ENCODE measurements around the gene CAPNS2. TPM values are rescaled to one million over a fixed set of nuclear protein-coding genes. Genes with fewer than 3 reads are reported as not detected.

CAPNS2 gene
- total and polyA plus RNA-seq, 2 of the 8 experiments (the other 6 are each of a cell fraction or from before 2014, with no cell fraction given), result not detected

DNA sequence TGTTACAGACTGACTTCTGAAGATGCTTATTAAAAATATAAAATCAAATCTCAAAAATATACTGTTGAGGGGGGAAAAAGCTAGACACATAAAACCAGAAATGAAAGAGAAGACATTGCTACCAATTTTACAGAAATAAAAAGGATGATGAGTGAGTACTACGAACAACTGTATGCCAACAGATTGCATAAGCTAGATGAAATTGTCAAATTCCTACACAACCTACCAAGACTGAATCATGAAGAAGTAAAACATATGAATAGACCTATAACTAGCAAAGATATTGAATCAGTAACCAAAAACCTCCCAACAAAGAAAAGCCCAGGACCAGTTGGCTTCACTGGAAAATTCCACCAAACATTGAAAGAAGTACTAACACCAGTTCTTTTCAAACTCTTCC, 3.5 kb upstream of the CAPNS2 start:
- FAIRE-seq, result no peak
- no peaks in the 10 kb centered on the region for H3K79me1 ChIP-seq (ENCODE audit: low read depth, low read length)
- H2BK120ac ChIP-seq (replicated peaks; ENCODE audit: low read depth, low read length), result no peak overlapping the region
- H2AFZ ChIP-seq (ENCODE audit: low read length), result no peak overlapping the region
- H3K27me3 ChIP-seq (replicated peaks in 1 of 4; ENCODE audit: control insufficient read depth in 3 of 4, extremely low read depth in 1 of 4, insufficient read depth in 3 of 4, low read length in 3 of 4), result no peaks in the 10 kb centered on the region
- no peak overlapping the region for H3K56ac ChIP-seq (replicated peaks; ENCODE audit: insufficient read length, low read depth, low read length)
- H4K20me1 ChIP-seq (replicated peaks in 1 of 2; ENCODE audit: control insufficient read depth in 1 of 2, insufficient read depth in 2 of 2, low read length in 2 of 2), result no peaks in the 10 kb centered on the region
- no peak overlapping the region for H4K5ac ChIP-seq (ENCODE audit: insufficient read length, low read depth, low read length)
- no peak overlapping the region for H3K4me3 ChIP-seq (ENCODE audit: extremely low read depth in 1 of 4, insufficient read depth in 2 of 4, low read depth in 3 of 4, low read length in 4 of 4)
- no peaks in the 10 kb centered on the region for H3K23me2 ChIP-seq (ENCODE audit: low read depth, low read length)
- H2BK15ac ChIP-seq (ENCODE audit: low read length), result no peak overlapping the region
- no peak overlapping the region for H2BK5ac ChIP-seq (ENCODE audit: low read depth, low read length)
- no peak overlapping the region for H3K4ac ChIP-seq (replicated peaks; ENCODE audit: insufficient read length, low read depth, low read length)
- ChIA-PET POLR2A (ENCODE audit: partially characterized antibody) (no interaction called here), CTCF (ENCODE audit: partially characterized antibody) (interaction anchor here (1.0 to 2.0 kb wide), 4 partner anchors 10 to 138 kb away, joined by 3 to 6 read pairs (median 4); no protein-coding TSS in a partner anchor)
- H3K9ac ChIP-seq (replicated peaks in 1 of 4; ENCODE audit: extremely low read depth in 1 of 4, low read depth in 3 of 4, low read length in 3 of 4), result no peak overlapping the region
- TF ChIP-seq SAP30 (IDR thresholded peaks at IDR 0.05; ENCODE audit: insufficient read depth, insufficient replicate concordance, low read length) (no peak), SIN3A (conservative IDR thresholded peaks at IDR 0.05 in 1 of 2, IDR thresholded peaks at IDR 0.05 in 1 of 2; ENCODE audit: low read depth in 1 of 2, low read length in 2 of 2) (no peak), RNF2 (IDR thresholded peaks at IDR 0.05; ENCODE audit: borderline replicate concordance, low read depth, low read length, missing control alignments, poor library complexity, severe bottlenecking) (no peak), TAF7 (optimal IDR thresholded peaks at IDR 0.05; ENCODE audit: borderline replicate concordance, low read depth, low read length) (no peak), KDM4A (IDR thresholded peaks at IDR 0.05; ENCODE audit: low read depth, low read length, severe bottlenecking) (no peak), GTF2F1 (IDR thresholded peaks at IDR 0.05; ENCODE audit: borderline replicate concordance, low read depth, low read length) (no peak), RBBP5 (IDR thresholded peaks at IDR 0.05; ENCODE audit: borderline replicate concordance, low read depth, low read length) (no peak), ZNF274 (IDR thresholded peaks at IDR 0.05; ENCODE audit: borderline replicate concordance, extremely low read depth, low read length) (no peak), POLR2AphosphoS5 (IDR thresholded peaks at IDR 0.05; ENCODE audit: low read depth, low read length) (no peak), SIRT6 (IDR thresholded peaks at IDR 0.05; ENCODE audit: low read length) (no peak), MAFK (IDR thresholded peaks at IDR 0.05; ENCODE audit: low read depth, low read length) (no peak)
- H4K8ac ChIP-seq (ENCODE audit: extremely low read depth, insufficient read depth, low read length), result no peak overlapping the region
- no peak overlapping the region for H3K23ac ChIP-seq (ENCODE audit: insufficient read length)
- no peaks in the 10 kb centered on the region for H3K36me3 ChIP-seq (ENCODE audit: control insufficient read depth in 2 of 4, insufficient read depth in 4 of 4, low read length in 3 of 4)
- H3K9me3 ChIP-seq (ENCODE audit: insufficient read depth in 2 of 2, low read depth in 1 of 2, low read length in 1 of 2), result no peaks in the 10 kb centered on the region
- no peak overlapping the region for H3K18ac ChIP-seq (ENCODE audit: extremely low read depth, low read length)
- no peak overlapping the region for H2BK12ac ChIP-seq (ENCODE audit: low read depth, low read length)
- H4K91ac ChIP-seq (replicated peaks; ENCODE audit: insufficient read length, low read length), result no peak overlapping the region
- H2AK5ac ChIP-seq (ENCODE audit: low read depth, low read length), result no peak overlapping the region
- H2BK20ac ChIP-seq (ENCODE audit: low read length), result no peak overlapping the region
- no peak overlapping the region for H3K14ac ChIP-seq (ENCODE audit: insufficient read length)
- no peak overlapping the region for H3K27ac ChIP-seq (ENCODE audit: low read depth, low read length)
- H3K79me2 ChIP-seq (ENCODE audit: control insufficient read depth in 1 of 2, insufficient read depth in 2 of 2, low read length in 2 of 2), result no peaks in the 10 kb centered on the region
- no peak overlapping the region for H3K4me2 ChIP-seq (ENCODE audit: insufficient read depth in 1 of 2, low read depth in 2 of 2, low read length in 2 of 2)
- DNase-seq (ENCODE audit: low read depth in 1 of 2, low spot score in 2 of 2), result no peak
- no peaks in the 10 kb centered on the region for H3K4me1 ChIP-seq (replicated peaks in 1 of 4; ENCODE audit: control insufficient read depth in 3 of 4, insufficient read depth in 4 of 4, low read length in 3 of 4)
- 88% methylated on average over 1 of the region's 1 CpG; no CpG with 5 or more reads in 1 of the 2 experiments for WGBS, 2 experiments (ENCODE audit: extremely low coverage in 1 of 2, insufficient coverage in 1 of 2, insufficient read length in 1 of 2, insufficient replicate concordance in 2 of 2, low coverage in 1 of 2, low lambda C conversion rate in 2 of 2, missing lambda C conversion rate in 1 of 2)
